HAP-1 (cell line): ENCODE data around the gene ZNF467.

Source experiments
- DNase-seq, 2 experiments: peaks; one replicate each; pipeline ENCODE4 v3.0.0-alpha.2; 2016 to 2020; ENCODE audit warnings: low spot score in 2 of 2
- H3K27me3 ChIP-seq: fragments of 250-450 bp; sonication (Bioruptor Pico); 2 replicates; pipeline ENCODE4 v1.5.1; 2020; ENCODE audit warnings: low read depth, mild to moderate bottlenecking, moderate library complexity
- H3K36me3 ChIP-seq: fragments of 250-450 bp; sonication (Bioruptor Pico); replicated peaks from 2 replicates; pipeline ENCODE4 v1.5.1; 2020; ENCODE audit warnings: mild to moderate bottlenecking
- H3K4me1 ChIP-seq: fragments of 250-450 bp; sonication (Bioruptor Pico); 2 replicates; pipeline ENCODE4 v1.5.1; 2020; ENCODE audit warnings: mild to moderate bottlenecking
- H3K4me3 ChIP-seq: fragments of 250-450 bp; sonication (Bioruptor Pico); 2 replicates; pipeline ENCODE4 v1.5.1; 2020; ENCODE audit warnings: mild to moderate bottlenecking, moderate library complexity
- H3K9me3 ChIP-seq: fragments of 250-450 bp; sonication (Bioruptor Pico); 2 replicates; pipeline ENCODE4 v1.5.1; 2020; ENCODE audit warnings: mild to moderate bottlenecking, moderate library complexity
- in situ Hi-C: fragments of 300-500 bp; cut with MboI; formaldehyde crosslinking; loops from 3 replicates; pipeline ENCODE4 v1.14.3; 2020; ENCODE audit warnings: low sequenced_read_pairs, inconsistent platforms, mixed read lengths

The ZNF467 gene

GRCh38 chr7:149732611-149733010 is 40.8 kb downstream of the ZNF467 start:
- Histone ChIP-seq H3K36me3 (peaks cover 8% of the 10 kb centered on the region), H3K9me3 (no peaks in the 10 kb centered on the region), H3K27me3 (no peaks in the 10 kb centered on the region), H3K4me3 (no peak overlapping the region), H3K4me1 (peaks cover 9% of the 10 kb centered on the region)
- no peak for DNase-seq
- in situ Hi-C loops = no loop called here

GRCh38 chr7:149732111-149732561 is 41.3 kb downstream of the ZNF467 start:
- Histone ChIP-seq H3K36me3 (peaks cover 8% of the 10 kb centered on the region), H3K27me3 (no peaks in the 10 kb centered on the region), H3K4me3 (no peak overlapping the region), H3K9me3 (no peaks in the 10 kb centered on the region), H3K4me1 (peaks cover 8% of the 10 kb centered on the region)
- in situ Hi-C loops = no loop called here
- DNase-seq = no peak

DNA sequence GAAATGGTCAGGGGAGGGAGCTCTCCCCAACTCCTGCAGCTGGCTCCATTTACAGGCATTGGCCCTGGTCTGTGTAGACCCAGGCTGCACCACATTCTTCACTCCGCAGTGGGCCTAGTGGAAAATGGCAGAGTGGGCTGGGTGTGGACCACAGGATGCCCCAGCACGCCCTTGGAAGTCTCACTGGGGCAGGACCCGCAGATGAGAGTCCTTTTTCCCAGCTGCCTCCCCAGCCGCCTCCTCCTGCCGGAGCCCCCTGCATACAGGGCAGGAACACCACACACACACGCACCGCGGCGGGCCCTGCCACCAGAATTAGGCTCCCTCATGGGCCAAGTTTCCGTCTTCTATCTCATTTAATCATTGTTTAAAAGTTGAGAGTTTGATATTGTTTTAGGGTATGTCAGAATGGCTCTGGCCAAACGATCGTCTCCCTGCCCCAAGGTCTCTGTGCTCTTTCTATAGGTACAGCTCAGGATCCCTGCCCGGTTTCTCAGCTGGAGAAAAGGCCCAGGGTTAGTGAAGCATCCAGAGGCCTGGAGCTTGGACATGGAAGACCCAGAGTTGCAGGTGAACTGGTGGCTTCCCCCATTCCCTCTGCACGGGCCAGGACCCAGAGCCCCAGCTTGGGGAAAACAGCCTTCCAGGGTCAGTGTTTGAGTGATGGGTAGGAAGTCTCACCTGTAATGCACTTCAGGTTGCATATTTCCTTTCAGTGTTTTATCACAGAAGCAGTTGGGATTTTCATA is 42.0 kb downstream of the ZNF467 start:
- Histone ChIP-seq H3K4me1 (peaks cover under 1% of the 10 kb centered on the region; the same call in 1 of the 2 replicates), H3K36me3 (peaks cover 8% of the 10 kb centered on the region), H3K4me3 (no peak overlapping the region), H3K27me3 (no peaks in the 10 kb centered on the region), H3K9me3 (no peaks in the 10 kb centered on the region)
- no peak for DNase-seq
- in situ Hi-C loops = no loop called here

DNA sequence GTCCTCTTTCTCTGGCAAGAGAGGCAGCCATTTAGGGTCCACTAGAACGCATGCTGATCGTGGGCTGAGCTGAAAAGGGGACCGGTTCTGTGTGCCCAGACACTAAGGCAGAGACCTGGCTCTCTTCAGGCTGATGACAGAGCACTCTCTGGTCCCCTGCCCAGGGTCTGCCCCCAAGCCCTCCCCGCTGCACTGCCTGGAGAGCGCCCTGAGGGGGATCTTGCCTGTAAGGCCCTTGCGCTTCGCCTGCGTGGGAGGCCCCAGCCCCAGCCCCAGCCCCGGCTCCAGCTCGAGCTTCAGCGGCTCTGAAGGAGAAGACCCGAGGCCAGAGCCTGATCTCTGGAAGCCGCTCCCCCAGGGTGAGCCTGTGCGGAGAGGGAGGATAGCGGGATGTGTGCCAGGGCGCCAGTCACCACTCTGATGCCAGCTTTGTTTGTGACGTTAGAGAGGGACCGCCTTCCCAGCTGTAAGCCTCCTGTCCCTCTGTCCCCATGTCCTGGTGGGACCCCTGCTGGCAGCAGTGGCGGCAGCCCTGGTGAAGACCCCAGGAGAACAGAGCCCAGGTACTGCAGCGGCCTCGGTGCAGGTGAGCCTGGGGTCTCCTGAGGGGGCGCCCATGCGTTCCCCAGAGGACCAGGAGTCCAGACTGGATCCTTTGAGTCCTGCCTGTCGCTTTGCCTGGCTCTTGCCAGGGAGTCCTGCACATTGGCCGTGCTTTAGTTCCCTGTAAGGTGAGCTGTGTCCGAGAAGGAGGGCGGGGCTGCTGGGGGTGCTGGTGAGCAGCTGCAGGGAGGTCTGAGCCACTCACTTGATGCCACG is 43.2 kb downstream of the ZNF467 start:
- in situ Hi-C loops = no loop called here
- Histone ChIP-seq H3K36me3 (peaks cover 8% of the 10 kb centered on the region), H3K4me1 (no peaks in the 10 kb centered on the region), H3K4me3 (no peak overlapping the region), H3K27me3 (no peaks in the 10 kb centered on the region), H3K9me3 (no peaks in the 10 kb centered on the region)
- no peak for DNase-seq

- Histone ChIP-seq H3K9me3 (no peaks in the 10 kb centered on the region), H3K36me3 (peaks cover 14% of the 10 kb centered on the region), H3K4me3 (no peak overlapping the region), H3K27me3 (no peaks in the 10 kb centered on the region), H3K4me1 (no peaks in the 10 kb centered on the region)
- DNase-seq = no peak
- in situ Hi-C loops = no loop called here
Observed at GRCh38 chr7:149729586-149729982, 43.8 kb downstream of the ZNF467 start.

DNA sequence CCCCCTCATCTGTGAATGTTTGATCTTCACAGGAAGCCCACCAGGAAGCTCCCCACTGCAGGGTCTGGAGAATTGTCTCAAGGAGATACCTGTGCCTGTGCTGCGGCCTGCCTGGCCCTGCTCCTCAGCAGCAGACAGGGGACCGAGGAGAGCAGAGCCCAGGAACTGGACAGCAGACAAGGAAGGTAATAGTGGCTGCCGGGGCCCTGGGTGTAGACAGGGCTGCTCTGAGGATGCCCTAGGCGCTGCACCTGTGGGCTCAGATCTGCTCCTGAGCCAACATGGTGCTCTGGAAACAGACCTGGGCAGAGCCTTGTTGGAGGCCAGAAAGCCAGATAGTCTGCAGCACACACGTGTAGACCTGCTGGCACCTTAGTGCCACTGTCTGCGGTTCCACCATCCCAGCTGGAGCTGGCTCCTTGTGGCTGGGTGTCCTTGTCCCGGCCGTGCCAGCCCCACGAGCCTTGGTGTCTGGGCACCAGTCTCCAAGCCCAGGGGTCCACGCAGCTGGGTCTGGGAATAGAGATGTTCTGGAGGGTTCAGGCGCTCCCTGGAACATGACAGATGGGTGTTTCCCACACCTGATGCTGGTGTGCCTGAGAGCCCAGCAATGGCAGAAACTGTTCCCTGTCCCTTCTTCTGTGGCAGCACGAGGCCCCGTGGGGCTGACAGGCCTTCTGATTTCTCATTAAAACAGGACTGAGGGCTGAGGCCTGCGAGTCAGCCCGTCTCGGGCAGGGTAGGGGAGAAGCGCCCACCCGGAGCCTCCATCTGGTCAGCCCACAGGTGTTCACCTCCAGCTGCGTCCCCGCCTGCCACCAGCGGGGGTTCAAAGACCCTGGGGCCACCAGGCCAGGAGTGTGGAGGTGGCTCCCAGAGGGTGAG is 44.7 kb downstream of the ZNF467 start:
- no peak for DNase-seq
- in situ Hi-C loops = no loop called here
- H3K9me3 ChIP-seq = no peaks in the 10 kb centered on the region
- no peak overlapping the region for H3K4me3 ChIP-seq
- peaks cover 19% of the 10 kb centered on the region for H3K36me3 ChIP-seq
- H3K4me1 ChIP-seq = no peaks in the 10 kb centered on the region
- H3K27me3 ChIP-seq = no peaks in the 10 kb centered on the region

- no peak overlapping the region for H3K4me3 ChIP-seq
- peaks cover 19% of the 10 kb centered on the region for H3K36me3 ChIP-seq
- in situ Hi-C loops = no loop called here
- DNase-seq = no peak
- no peaks in the 10 kb centered on the region for H3K4me1 ChIP-seq
- H3K27me3 ChIP-seq = no peaks in the 10 kb centered on the region
- no peaks in the 10 kb centered on the region for H3K9me3 ChIP-seq
Observed at GRCh38 chr7:149727899-149728476, 45.4 kb downstream of the ZNF467 start.

DNA sequence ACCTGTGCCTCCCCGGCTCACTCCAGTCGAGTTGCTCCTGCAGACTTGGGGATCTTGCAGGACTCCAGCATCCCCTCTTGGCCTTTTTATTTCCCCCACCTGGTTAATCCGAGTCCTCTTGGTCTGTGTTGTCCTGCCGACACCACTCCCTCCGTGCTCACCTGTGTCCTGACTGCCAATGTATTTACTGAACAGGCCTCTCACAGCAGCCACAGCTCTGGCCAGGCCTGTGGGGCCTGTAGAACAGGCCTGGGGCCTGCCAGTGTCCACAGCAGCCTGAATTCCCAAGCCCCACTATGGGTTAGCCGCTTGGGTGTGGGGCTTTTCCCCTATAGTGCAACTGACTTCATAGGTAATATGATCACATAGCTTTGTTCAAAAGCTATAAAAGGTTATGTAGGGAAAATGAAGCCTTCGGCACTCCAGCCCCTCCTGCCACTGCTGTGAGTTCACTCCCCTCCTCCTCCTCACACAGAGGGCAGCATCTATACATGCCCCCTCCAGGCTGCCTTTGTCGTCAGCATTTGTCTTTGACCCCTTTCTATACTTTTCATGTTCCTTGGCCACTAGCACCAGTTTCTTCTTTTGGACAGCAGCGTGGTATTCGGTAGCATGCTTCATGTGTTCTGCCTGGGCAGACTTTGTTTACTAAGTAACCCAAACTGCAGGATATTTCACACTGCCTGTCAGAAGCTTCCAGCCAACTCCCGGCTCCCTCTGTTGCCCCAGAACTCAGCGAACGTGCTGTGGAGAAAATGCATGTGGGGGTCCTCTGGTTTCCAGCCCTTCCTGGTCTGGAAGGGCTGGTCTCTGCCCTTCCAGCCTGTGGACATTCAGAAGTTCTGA is 46.1 kb downstream of the ZNF467 start:
- no peak for DNase-seq
- Histone ChIP-seq H3K36me3 (peaks cover 21% of the 10 kb centered on the region), H3K4me3 (no peak overlapping the region), H3K4me1 (no peaks in the 10 kb centered on the region), H3K9me3 (no peaks in the 10 kb centered on the region), H3K27me3 (no peaks in the 10 kb centered on the region)
- in situ Hi-C loops = no loop called here

GRCh38 chr7:149725916-149726315 is 47.5 kb downstream of the ZNF467 start:
- H3K27me3 ChIP-seq = no peaks in the 10 kb centered on the region
- peaks cover 28% of the 10 kb centered on the region for H3K36me3 ChIP-seq
- in situ Hi-C loops = no loop called here

DNA sequence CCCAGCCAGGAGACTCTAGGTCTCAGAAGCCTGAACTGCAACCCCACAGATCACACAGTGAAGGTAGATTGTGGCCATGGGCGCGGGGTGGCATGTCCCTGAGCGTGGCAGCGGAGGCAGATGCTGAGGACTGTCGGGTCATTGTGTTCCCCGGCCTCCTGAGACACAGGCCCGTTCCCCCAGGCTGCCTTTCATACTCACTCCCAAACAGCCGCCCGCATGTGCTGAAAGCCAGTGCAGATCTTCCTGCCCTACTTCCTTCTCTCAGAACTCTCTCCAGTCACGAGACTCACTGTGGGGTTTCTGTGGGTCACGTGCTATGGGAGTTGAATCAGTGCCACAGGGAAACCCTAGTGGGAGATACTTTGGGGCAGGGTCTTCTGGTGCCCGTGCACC is 48.0 kb downstream of the ZNF467 start:
- in situ Hi-C loops = no loop called here
- H3K27me3 ChIP-seq = no peaks in the 10 kb centered on the region
- H3K4me3 ChIP-seq = no peak overlapping the region
- no peak for DNase-seq
- H3K9me3 ChIP-seq = no peaks in the 10 kb centered on the region
- H3K4me1 ChIP-seq = no peaks in the 10 kb centered on the region
- H3K36me3 ChIP-seq = peaks cover 28% of the 10 kb centered on the region

More at GRCh38 chr7:149725916-149726315, 47.5 kb downstream of the ZNF467 start:
- no peak overlapping the region for H3K4me3 ChIP-seq
- DNase-seq = no peak
- H3K9me3 ChIP-seq = no peaks in the 10 kb centered on the region
- no peaks in the 10 kb centered on the region for H3K4me1 ChIP-seq

DNA sequence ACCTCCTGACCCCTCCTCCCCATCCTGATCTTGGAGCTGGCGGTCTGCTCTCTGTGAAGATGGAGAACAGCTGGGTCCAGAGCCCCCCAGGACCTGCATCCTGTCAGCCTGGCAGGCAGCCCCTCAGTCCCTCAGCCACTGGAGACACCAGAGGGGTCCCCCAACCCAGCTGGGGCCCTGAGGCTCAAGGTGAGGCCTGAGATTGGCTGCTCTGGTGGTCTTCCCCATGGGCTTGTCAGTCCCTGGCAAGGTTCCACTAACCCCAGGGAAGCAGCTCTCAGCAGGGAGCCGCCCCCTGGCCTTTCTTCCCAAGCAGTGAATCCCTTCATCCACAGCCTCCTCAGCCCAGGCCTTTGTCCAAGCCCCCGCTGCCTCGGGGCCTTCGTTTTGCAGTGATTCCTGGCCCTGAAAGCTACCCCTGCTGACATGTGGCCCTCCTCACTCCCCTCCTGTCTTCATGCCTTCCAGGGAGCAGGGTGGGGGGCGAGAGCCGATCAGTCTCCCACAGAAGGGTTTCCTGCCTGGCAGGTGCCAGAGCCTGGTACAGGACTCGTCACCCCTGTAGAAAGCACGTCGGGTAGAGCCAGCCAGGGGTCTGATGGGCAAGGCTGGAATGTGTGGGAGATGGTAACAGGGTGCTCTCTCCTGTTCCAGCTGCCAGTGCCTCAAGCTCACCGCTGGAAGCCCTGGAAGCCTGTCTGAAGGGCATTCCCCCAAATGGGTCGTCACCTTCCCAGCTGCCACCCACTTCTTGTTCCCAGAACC is 48.5 kb downstream of the ZNF467 start:
- no peaks in the 10 kb centered on the region for H3K4me1 ChIP-seq
- no peak overlapping the region for H3K4me3 ChIP-seq
- H3K9me3 ChIP-seq = no peaks in the 10 kb centered on the region
- no peak for DNase-seq
- in situ Hi-C loops = no loop called here
- H3K36me3 ChIP-seq = peaks cover 28% of the 10 kb centered on the region
- no peaks in the 10 kb centered on the region for H3K27me3 ChIP-seq

DNA sequence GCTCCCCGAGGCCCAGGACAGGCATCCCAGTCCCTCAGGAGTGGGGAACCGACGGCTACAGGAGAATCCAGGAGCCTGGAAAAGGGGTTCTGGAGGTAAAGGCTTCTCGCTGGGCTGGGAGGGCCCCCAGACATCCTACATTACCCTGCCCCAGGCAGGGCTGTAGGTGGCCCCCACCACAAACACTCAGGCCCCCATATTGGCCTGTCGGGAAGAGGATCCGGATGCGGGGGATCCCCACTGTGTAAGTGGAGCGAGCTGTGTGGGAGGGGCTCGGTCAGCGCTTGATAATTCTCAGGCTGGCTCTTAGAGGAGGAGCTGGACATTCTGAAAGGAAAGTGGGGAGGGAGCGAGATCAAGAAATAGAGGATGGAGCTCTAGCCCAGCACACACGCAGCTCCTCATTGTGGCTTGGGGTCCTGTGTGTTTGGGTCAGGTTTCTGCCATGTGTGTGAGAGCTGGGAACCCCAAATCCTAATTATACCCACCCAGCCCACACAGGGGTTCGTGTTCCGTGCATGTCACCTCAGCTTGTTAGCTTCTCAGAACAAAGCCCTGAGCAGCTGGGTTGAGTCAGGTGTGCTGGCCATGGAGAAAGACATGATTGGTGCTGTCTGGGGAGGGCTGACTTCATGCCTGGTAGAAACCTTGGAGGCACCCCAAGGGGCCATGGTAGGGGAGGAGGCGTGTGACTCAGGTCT is 49.4 kb downstream of the ZNF467 start:
- H3K4me3 ChIP-seq = no peak overlapping the region
- H3K9me3 ChIP-seq = no peaks in the 10 kb centered on the region
- H3K27me3 ChIP-seq = no peaks in the 10 kb centered on the region
- peaks cover 27% of the 10 kb centered on the region for H3K36me3 ChIP-seq
- no peaks in the 10 kb centered on the region for H3K4me1 ChIP-seq
- in situ Hi-C loops = no loop called here
- no peak for DNase-seq
